GM19468 (cell line): Measurements from ENCODE around the gene NDUFC1.
"Not testable (repeated sequence)": the region's sequence is repeated elsewhere in the genome, so short reads cannot be mapped to it uniquely, and the experiment has no call there.

Experiments used
- ATAC-seq: cut with Tn5 transposase; IDR thresholded peaks from one replicate; pipeline ENCODE4 v1.9.1; 2021; ENCODE audit warnings: mild to moderate bottlenecking, moderate library complexity, moderate number of reproducible peaks; ENCODE audit not compliant: unreplicated experiment; ENCODE audit errors: extremely low read depth

The NDUFC1 gene

DNA sequence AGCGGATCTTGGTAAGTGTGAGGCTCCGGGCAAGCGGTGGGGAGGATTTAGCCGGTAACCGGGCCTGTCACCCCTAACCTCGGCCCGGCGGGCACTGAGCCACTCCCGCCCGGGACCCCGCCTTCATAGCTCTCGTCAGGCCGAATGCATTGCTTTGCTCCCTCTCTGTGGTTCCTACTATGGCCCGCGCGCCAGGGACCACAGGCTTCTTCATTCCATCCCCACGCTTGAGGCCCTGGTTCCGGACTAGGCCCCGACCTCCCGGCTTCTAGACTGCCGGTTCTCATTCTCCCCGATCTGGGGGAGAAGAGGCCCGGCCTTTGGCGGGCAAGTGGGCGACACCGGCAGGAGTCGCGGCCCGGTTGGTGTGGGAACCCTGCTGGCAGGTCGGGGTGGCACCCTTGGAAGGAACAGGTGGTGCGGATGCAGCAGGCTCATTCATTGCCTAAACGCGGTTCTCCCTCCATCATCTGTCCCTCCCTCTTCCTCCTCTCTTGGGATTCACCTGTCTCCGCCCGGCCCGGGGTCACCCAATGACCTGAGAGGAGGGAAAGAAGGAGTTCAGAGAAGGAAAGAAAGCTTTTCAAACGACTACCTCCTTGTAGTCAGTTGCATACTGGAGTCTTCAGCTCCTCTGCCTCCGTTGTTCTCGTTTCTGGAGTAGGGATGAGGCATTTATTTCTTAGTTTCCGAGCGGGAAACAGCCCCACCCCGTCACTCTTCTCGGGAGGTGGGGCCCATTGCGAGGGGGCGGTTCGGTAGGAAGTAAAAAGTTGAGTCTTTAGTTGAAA lies at the start of gene NDUFC1:
Gene NDUFC1, minus strand, starts transcription at position 657 of the 791 bp plus-strand sequence. CDS start 6,679 bp downstream, outside the sequence.
- ATAC-seq: peak; percentile 15

DNA sequence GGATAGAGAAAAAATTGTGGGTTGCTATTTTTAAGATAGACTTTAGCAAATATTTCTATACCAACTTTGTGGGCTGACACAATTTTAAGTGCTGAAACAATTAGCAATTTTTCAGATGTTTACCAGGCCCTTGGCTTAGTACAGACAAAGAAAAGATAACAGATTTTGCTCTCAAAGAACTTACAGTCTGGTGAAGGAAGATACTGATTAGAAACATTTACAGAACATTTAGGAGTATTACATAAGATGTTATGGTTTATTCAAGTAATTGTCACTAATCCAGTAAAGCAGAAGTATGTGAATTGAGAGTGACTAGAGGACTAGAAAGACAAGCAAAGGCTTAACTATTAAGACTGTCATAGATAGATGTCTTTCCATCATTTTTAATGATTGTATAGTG lies 35.3 kb upstream of the NDUFC1 start:
- ATAC-seq: no peak

GRCh38 chr4:139333046-139333445 lies 30.8 kb upstream of the NDUFC1 start:
- ATAC-seq: no peak

- ATAC-seq: no peak
Observed at GRCh38 chr4:139331185-139331584, 28.9 kb upstream of the NDUFC1 start.

GRCh38 chr4:139330283-139330682 lies 28.0 kb upstream of the NDUFC1 start:
- no peak for ATAC-seq

GRCh38 chr4:139329665-139330200 lies 27.5 kb upstream of the NDUFC1 start:
- no peak for ATAC-seq

DNA sequence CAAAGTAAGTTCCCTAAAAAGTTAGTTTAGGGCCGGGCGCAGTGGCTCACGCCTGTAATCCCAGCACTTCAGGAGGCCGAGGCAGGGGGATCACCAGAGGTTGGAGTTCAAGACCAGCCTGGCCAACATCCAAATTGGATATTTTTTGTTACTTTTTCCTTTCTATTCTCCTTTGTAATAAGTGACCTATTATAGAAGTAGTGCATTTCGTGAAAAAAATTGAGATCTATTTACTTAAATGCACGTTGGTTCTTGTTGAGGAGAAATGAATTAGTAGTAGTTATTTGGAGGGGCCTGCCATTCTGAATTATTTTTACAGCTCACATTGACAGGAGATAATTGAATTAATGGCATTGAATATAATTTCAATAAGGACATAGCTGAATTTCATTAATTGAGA lies 22.3 kb upstream of the NDUFC1 start:
- no peak for ATAC-seq

- not testable (repeated sequence) for ATAC-seq
Observed at GRCh38 chr4:139322541-139322940, 20.3 kb upstream of the NDUFC1 start.

DNA sequence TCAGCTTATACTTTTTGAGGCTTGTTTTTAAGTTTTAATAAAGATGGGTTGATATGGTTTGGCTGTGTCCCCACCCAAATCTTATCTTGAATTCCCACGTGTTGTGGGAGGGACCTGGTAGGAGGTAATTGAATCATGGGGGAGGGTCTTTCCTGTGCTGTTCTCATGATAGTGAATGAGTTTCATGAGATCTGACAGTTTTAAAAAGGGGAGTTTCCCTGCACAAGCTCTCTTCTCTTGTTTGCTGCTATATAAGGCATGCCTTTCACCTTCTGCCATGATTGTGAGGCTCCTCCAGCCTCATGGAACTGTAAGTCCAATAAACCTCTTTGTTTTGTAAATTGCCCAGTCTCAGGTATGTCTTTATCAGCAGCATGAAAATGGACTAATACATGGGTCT lies 19.8 kb upstream of the NDUFC1 start:
- ATAC-seq: not testable (repeated sequence)

GRCh38 chr4:139319571-139319970 lies 17.3 kb upstream of the NDUFC1 start:
- ATAC-seq: no peak

DNA sequence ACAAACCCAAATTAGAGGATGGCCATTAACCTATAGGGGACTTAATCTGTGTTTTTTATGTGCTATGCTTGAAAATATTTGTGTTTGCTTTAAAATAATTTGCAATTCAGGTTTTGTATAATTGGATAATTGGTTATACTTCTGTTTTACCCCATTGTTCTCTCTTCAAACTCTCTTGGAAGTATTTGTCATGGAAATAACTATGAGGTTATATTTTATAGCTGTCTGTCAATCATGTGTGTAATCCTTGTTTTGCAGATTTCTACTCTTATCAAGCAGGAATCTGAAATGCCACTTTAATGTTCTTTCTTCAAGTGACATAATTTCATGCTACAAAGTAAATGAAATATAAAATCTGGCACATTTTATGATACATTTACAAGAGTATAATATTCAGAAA lies 15.4 kb upstream of the NDUFC1 start:
- no peak for ATAC-seq

DNA sequence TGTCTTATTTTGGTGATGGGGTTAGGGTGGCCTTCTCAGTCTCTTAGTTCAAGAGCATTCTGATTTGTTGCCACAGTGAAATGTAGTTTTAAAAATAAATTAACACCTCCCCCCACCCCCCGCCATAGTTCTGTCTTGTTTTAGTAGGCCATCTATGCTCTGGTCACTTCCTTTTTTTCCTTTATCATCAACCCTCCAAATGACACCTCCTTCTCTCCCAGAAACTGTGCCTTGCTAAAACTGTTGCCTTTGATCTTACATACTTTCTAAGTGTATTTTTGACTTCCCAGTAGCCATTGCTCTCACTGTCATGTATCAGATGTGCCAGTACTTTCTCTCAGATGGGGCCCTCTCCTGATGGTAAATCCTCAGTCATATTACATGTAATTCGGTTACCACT lies 14.5 kb upstream of the NDUFC1 start:
- no peak for ATAC-seq

GRCh38 chr4:139315221-139315675 lies 13.0 kb upstream of the NDUFC1 start:
- peak; percentile 25 for ATAC-seq

DNA sequence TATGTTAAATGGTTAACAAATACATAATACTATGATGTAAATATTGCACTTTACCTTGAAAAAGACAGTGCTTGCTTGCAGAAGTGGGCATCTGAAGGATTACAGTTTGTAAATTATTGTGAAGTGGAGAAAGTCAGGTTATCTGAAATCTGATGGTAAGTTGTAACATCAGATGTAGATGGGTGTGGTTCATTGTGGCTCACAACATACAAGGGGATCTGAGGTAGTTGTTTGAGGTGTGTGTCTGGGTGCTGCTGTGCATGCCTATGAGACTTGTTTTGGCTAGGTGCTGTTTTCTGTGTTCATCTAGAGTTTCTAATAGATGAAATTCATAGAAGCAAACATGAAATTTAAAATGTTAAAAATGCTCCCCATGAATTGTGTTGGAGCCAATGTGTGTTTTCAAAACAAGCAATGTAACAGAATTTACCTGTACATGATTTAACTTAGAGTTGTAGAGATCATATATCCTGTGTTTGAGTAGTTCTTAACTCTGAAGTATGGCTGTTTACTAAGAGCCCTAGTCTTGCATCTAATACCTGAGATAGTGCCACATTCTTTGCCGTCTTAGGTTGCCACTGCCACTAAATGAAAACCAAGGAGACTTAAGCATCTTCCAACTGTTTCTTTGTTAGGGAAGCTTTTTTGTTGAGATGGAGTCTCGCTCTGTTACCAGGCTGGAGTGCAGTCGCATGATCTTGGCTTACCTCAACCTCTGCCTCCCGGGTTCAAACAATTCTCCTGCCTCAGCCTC lies 11.9 kb upstream of the NDUFC1 start:
- no peak for ATAC-seq

GRCh38 chr4:139313414-139313813 lies 11.1 kb upstream of the NDUFC1 start:
- ATAC-seq: not testable (repeated sequence)

- no peak for ATAC-seq
Observed at GRCh38 chr4:139312552-139313332, 10.5 kb upstream of the NDUFC1 start.

GRCh38 chr4:139311909-139312308 lies 9.6 kb upstream of the NDUFC1 start:
- no peak for ATAC-seq

DNA sequence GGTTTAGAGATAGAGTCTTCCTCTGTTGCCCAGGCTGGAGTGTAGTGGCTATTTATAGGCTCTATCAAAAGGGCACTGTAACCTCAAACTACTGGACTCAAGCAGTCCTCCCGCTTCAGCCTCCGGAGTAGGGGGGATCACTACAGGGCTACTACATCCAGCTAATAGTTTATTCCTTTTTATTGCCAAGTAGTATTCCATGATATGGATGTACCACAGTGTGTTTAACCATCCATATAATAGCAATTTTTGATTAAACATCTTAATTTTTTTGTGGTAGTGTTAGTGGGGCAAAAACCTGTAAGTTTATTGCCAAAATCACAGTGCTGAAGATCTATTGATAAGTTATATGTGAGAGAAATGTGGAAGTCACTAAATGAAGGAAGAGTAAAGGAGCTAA lies 2.6 kb upstream of the NDUFC1 start:
- ATAC-seq: no peak

GRCh38 chr4:139301113-139301820 lies 1.0 kb downstream of the NDUFC1 start, which contains the start of gene NAA15:
Gene NAA15, plus strand, starts transcription at chr4:139301505. Its CDS starts 273 bp downstream, at chr4:139301778.
- ATAC-seq: peak; percentile 80
